Measurements from ENCODE around the gene SEC14L5. TPM values are rescaled to one million over a fixed set of nuclear protein-coding genes. Genes with fewer than 3 reads are reported as not detected.

SEC14L5 gene
- total RNA-seq, 1 experiment from 2014 or later: 2.3 TPM

- Mint-ChIP-seq H3K27ac (no peak overlapping the region), H3K9me3 (no peaks in the 10 kb centered on the region), H3K4me3 (no peak overlapping the region), H3K36me3 (no peaks in the 10 kb centered on the region), H3K4me1 (no peaks in the 10 kb centered on the region), H3K27me3 (ENCODE audit: low read depth) (no peaks in the 10 kb centered on the region)
- ChIA-PET POLR2A (no interaction called here), CTCF (no interaction called here)
- TF ChIP-seq ERG (CRISPR knock-in tag; IDR thresholded peaks at IDR 0.05) (no peak), ZNF281 (CRISPR knock-in tag; IDR thresholded peaks at IDR 0.05) (no peak), TP53 (CRISPR knock-in tag; IDR thresholded peaks at IDR 0.05) (no peak), MXD4 (CRISPR knock-in tag; IDR thresholded peaks at IDR 0.05; ENCODE audit: borderline replicate concordance) (no peak), FOXP4 (CRISPR knock-in tag; IDR thresholded peaks at IDR 0.05) (no peak), MYBL2 (CRISPR knock-in tag; IDR thresholded peaks at IDR 0.05) (no peak), ZNF232 (CRISPR knock-in tag; IDR thresholded peaks at IDR 0.05) (no peak), ELF4 (CRISPR knock-in tag; IDR thresholded peaks at IDR 0.05; ENCODE audit: low read depth) (no peak), ZNF317 (CRISPR knock-in tag; IDR thresholded peaks at IDR 0.05; ENCODE audit: borderline replicate concordance, low read depth) (no peak)
- ATAC-seq (no peak), DNase-seq (ENCODE audit: low spot score) (no peak)
Measured at GRCh38 chr16:5003828-5004227, 45.7 kb downstream of the SEC14L5 start.

- no peaks in the 10 kb centered on the region for H3K4me1 Mint-ChIP-seq
- H3K9me3 Mint-ChIP-seq: no peaks in the 10 kb centered on the region
- no peaks in the 10 kb centered on the region for H3K27me3 Mint-ChIP-seq (ENCODE audit: low read depth)
- ChIA-PET POLR2A (no interaction called here), CTCF (no interaction called here)
- no peak overlapping the region for H3K4me3 Mint-ChIP-seq
- no peaks in the 10 kb centered on the region for H3K36me3 Mint-ChIP-seq
- ATAC-seq (no peak), DNase-seq (ENCODE audit: low spot score) (no peak)
- H3K27ac Mint-ChIP-seq: no peak overlapping the region
- TF ChIP-seq NFE2L1 (CRISPR knock-in tag; IDR thresholded peaks at IDR 0.05) (no peak), ATF2 (CRISPR knock-in tag; IDR thresholded peaks at IDR 0.05; ENCODE audit: borderline replicate concordance, low read depth) (no peak), MXD4 (CRISPR knock-in tag; IDR thresholded peaks at IDR 0.05; ENCODE audit: borderline replicate concordance) (no peak), OVOL2 (CRISPR knock-in tag; IDR thresholded peaks at IDR 0.05; ENCODE audit: borderline replicate concordance) (no peak)
Measured at GRCh38 chr16:5004311-5004710, 46.2 kb downstream of the SEC14L5 start.

- DNase-seq (ENCODE audit: low spot score) (no peak), ATAC-seq (no peak)
- Mint-ChIP-seq H3K27me3 (ENCODE audit: low read depth) (no peaks in the 10 kb centered on the region), H3K9me3 (no peaks in the 10 kb centered on the region), H3K4me1 (no peaks in the 10 kb centered on the region), H3K27ac (no peak overlapping the region), H3K36me3 (no peaks in the 10 kb centered on the region), H3K4me3 (no peak overlapping the region)
- POLR2A ChIA-PET: interaction anchor here (0.8 kb wide), 1 partner anchor 35 kb away, joined by 13 read pairs; no protein-coding TSS in a partner anchor
- CTCF ChIA-PET: interaction anchor here (0.9 kb wide), 1 partner anchor 19 kb away, joined by 5 read pairs; no protein-coding TSS in a partner anchor
- no peak for TF ChIP-seq ELF4 (CRISPR knock-in tag; IDR thresholded peaks at IDR 0.05; ENCODE audit: low read depth)
- no peak for TF ChIP-seq FOXP4 (CRISPR knock-in tag; IDR thresholded peaks at IDR 0.05)
- TF ChIP-seq ATF6 (CRISPR knock-in tag; IDR thresholded peaks at IDR 0.05): no peak
- TF ChIP-seq TCF7 (CRISPR knock-in tag; IDR thresholded peaks at IDR 0.05; ENCODE audit: low read depth): no peak
- TF ChIP-seq, protein P1, sequence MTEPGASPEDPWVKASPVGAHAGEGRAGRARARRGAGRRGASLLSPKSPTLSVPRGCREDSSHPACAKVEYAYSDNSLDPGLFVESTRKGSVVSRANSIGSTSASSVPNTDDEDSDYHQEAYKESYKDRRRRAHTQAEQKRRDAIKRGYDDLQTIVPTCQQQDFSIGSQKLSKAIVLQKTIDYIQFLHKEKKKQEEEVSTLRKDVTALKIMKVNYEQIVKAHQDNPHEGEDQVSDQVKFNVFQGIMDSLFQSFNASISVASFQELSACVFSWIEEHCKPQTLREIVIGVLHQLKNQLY (CRISPR knock-in tag; IDR thresholded peaks at IDR 0.05): no peak
Measured at GRCh38 chr16:5005916-5006315, 47.8 kb downstream of the SEC14L5 start.
